ENCODE results near the gene ZNF780A.

DNA sequence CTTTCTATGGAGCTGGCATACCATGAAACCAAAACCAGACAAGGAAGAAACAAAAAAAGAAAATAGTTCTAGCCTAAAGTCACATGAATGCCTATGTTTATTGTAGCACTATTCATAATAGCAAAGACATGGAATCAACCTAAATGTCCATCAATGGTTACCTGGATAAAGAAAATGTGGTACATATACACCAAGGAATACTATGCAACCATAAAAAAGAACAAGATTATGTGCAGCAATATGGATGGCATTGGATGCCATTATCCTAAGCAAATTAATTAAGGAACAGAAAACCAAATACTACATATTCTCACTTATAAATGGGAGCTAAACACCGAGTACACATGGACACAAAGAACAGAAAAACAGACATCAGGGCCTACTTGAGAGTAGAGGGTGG is 10.5 kb downstream of the ZNF780A start:
- TF ChIP-seq, protein P1, sequence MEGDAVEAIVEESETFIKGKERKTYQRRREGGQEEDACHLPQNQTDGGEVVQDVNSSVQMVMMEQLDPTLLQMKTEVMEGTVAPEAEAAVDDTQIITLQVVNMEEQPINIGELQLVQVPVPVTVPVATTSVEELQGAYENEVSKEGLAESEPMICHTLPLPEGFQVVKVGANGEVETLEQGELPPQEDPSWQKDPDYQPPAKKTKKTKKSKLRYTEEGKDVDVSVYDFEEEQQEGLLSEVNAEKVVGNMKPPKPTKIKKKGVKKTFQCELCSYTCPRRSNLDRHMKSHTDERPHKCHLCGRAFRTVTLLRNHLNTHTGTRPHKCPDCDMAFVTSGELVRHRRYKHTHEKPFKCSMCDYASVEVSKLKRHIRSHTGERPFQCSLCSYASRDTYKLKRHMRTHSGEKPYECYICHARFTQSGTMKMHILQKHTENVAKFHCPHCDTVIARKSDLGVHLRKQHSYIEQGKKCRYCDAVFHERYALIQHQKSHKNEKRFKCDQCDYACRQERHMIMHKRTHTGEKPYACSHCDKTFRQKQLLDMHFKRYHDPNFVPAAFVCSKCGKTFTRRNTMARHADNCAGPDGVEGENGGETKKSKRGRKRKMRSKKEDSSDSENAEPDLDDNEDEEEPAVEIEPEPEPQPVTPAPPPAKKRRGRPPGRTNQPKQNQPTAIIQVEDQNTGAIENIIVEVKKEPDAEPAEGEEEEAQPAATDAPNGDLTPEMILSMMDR (IDR thresholded peaks at IDR 0.05; ENCODE audit: insufficient read depth, low read length, poor library complexity, severe bottlenecking), result no peak
- TF ChIP-seq EZH2phosphoT487 (conservative IDR thresholded peaks at IDR 0.05; ENCODE audit: low read length), result no peak

Data from SU-DHL-6 (cell line).